Mesangial cell (primary cell): Measurements from ENCODE around the gene SH3BP4. TPM values are rescaled to one million over a fixed set of nuclear protein-coding genes. Genes with fewer than 3 reads are reported as not detected.

Experiments used
- total RNA-seq: library from RNA; depleted of rRNA; stranded (reverse); fragments of >200 nt; gene quantifications from 2 replicates; pipeline ENCODE4 v1.2.3, GENCODE V29; 2015

SH3BP4 gene
- total RNA-seq: 69.3 and 113 TPM in 2 replicates

GRCh38 chr2:234951664-234952269 is at the start of gene SH3BP4:
SH3BP4 (plus strand) TSS chr2:234952017; CDS start chr2:235035003, 82,986 bp downstream.

